GM12801 (cell line): ENCODE data around the gene DNAJB14.

Experiments used
- TF ChIP-seq, protein P1 (sequence below): IDR thresholded peaks from one replicate; pipeline ENCODE4 v1.5.1; 2011; ENCODE audit warnings: control low read depth; ENCODE audit not compliant: insufficient read length; ENCODE audit errors: extremely low read depth

Gene DNAJB14

DNA sequence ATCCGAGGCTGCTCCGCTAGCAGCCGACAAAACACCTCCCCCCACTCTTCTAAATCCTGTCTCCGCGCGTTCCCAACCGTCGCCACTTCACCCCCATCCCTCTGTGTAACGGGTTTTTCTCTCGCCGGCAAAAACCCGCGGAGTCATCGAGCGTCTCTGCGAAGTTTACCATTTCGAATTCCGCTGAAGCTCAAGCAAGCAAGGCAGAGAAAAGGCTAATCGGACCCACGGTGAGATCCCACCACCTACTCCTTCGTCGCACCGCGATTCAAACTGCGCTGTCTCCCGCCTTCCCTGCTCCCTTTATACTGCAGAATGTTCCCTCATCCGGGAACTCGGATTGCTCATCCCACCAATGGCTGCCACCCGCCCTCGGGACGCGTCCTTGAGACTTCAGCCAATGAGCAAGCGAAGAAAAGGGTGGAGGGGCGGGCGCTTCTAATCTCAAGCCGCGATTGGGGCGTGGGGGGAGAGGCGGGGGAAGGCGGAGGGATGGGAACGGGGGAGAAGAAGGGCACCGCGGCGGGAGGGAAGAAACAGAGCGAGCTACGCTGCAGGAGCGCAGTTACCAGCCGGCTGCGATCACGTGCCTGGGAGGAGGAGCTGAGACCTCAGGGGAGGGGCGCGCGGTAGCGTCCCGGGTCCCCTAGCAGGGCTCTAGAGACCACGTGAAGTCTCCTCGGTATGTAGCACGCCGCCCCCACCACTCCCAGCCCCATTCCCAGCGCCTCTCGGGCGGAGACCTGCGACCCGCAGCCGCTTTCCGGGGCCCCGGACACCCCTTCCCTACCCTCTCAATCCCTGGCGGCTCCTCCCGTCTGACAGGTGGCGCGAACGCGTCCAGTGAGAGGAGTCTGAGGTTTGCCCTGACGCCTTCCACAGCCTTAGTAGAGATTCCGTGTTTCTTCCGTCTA is 3.8 kb upstream of the DNAJB14 start, which contains the start of gene H2AZ1:
Gene H2AZ1 (minus strand): TSS at position 277 of the 914 bp plus-strand sequence. CDS start 105 bp downstream, at position 172.
- TF ChIP-seq, protein P1, sequence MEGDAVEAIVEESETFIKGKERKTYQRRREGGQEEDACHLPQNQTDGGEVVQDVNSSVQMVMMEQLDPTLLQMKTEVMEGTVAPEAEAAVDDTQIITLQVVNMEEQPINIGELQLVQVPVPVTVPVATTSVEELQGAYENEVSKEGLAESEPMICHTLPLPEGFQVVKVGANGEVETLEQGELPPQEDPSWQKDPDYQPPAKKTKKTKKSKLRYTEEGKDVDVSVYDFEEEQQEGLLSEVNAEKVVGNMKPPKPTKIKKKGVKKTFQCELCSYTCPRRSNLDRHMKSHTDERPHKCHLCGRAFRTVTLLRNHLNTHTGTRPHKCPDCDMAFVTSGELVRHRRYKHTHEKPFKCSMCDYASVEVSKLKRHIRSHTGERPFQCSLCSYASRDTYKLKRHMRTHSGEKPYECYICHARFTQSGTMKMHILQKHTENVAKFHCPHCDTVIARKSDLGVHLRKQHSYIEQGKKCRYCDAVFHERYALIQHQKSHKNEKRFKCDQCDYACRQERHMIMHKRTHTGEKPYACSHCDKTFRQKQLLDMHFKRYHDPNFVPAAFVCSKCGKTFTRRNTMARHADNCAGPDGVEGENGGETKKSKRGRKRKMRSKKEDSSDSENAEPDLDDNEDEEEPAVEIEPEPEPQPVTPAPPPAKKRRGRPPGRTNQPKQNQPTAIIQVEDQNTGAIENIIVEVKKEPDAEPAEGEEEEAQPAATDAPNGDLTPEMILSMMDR = no peak

DNA sequence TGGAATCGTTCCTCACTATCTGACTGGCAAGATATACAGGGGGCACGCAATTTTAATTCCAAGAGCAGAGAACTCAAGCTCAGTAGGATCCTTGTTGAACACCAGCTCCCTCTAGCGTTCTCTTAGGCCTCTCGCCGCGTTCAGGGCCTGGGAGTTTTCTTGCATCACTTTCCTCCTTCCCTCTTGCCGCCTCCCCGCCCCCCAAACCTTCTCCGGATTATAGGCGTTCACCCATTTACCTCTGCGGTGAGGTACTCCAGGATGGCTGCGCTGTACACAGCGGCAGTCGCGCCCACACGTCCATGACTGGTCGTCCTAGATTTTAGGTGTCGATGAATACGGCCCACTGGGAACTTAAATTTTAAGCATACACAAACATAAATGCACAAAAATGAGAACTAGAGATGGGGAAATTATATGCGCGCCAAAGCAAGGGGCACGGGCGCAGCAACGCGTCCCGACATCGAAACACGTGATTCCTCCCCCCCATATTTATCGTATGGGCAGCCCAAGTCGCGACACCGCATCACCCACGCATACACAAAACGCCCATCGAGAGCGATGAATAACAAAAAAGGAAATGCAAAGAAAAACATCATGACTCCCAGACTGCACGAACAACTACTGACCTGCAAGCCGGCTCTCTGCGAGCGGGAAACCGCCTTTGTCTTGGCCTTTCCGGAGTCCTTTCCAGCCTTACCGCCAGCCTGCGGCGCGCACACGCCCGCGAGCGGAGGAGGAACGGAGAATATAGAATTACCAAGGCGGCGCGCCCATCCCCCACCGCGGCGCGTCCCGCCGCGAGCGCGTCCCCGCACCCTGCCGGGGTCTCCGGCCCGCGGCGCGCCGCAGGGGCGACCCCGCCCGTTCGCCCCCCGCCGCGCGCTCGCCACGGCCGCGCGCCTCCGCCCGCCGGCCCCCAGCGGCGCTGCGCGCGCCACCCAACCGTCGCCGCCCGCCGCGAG is 2.9 kb upstream of the DNAJB14 start:
- TF ChIP-seq, protein P1 = no peak

DNA sequence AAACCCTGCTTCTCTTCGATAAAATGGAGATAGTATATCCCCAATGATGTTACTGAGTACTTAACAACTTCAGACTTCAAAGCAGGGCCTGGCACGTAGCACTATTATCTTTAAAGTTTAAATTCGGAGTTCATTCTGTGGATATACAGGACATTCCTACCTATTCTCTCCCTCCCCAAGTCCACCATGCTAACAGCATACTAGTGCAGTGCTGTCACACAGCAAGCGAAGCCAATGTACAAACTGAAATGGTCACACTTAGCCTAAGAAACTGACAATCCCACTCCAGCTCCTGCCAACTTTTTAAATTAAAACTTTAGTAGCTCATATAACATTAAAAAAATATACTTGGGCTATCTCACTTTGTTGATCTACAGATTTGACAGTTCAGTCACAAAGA is 1.2 kb upstream of the DNAJB14 start:
- TF ChIP-seq, protein P1 = no peak

- TF ChIP-seq, protein P1 = no peak
Observed at GRCh38 chr4:99947190-99947578, 766 bp upstream of the DNAJB14 start.

GRCh38 chr4:99945718-99946355 is 581 bp downstream of the DNAJB14 start:
- TF ChIP-seq, protein P1 = no peak

DNA sequence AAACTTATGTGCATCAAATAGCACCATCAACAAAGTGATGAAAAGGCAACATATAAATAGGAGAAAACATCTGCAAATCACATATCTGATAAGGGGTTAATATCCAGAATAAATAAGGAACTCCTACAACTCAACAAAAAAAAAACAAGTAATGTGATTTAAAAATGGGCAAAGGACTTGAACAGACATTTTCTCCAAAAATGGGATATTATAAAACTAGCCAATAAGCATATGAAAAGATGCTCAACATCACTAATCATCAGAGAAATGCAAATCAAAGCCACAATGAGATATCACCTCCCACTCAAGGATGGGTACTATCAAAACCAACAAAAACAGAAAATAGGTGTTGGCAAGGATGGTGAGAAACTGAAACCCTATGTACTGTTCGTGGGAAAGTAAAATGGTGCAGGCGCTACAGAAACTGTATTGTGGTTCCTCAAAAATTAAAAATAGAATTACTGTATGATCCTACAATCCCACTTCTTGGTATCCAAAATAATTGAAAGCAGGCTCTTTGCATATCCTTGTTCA is 2.4 kb downstream of the DNAJB14 start:
- TF ChIP-seq, protein P1 = no peak

- TF ChIP-seq, protein P1 = no peak
Observed at GRCh38 chr4:99938243-99938753, 8.1 kb downstream of the DNAJB14 start.
